OCI-LY7 (cell line): ENCODE results near the gene ERP44.

ENCODE experiments used
- CTCF ChIP-seq: fragments of 200-600 bp; sonication (generic); conservative IDR thresholded peaks from 2 replicates; pipeline ENCODE4 v1.5.1; 2014; ENCODE audit warnings: mild to moderate bottlenecking, antibody characterized with exemption, low read length, moderate library complexity, mixed read lengths
- EZH2phosphoT487 ChIP-seq: fragments of 200-600 bp; sonication (generic); IDR thresholded peaks from 2 replicates; pipeline ENCODE4 v1.6.1; 2018; ENCODE audit warnings: low read depth, borderline replicate concordance, mild to moderate bottlenecking, mixed run types, antibody characterized with exemption, low read length, moderate library complexity, mixed read lengths

- no peak for TF ChIP-seq EZH2phosphoT487
- no peak for TF ChIP-seq CTCF
These were observed 10.6 kb downstream of the ERP44 start for GRCh38 chr9:100088202-100088601.
